ENCODE data around the gene ZPBP2. TPM values are rescaled to one million over a fixed set of nuclear protein-coding genes. Genes with fewer than 3 reads are reported as not detected.
"Not testable (repeated sequence)": the region's sequence is repeated elsewhere in the genome, so short reads cannot be mapped to it uniquely, and the experiment has no call there.

Gene ZPBP2
- polyA plus RNA-seq, 3 donors, result not detected

DNA sequence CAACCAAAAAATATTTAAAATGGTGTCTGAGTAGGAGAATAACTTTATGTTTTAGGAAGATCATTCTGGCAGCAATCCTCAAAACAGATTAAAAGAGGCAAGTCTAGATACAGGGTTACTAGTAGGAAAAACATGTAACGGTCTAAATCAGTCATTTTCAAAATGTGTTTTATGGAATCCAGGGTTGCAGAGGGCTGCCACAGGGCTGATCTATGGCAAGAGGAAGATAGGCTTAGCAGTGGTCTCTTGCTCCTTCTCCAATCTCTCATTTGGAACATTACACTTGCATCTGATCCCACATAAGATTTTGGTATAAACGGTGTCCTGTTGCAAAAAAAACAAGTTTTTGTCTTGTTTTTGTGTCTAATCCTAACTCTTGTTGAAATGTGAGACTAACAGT lies 13.1 kb upstream of the ZPBP2 start:
- DNase-seq, result no peak

DNA sequence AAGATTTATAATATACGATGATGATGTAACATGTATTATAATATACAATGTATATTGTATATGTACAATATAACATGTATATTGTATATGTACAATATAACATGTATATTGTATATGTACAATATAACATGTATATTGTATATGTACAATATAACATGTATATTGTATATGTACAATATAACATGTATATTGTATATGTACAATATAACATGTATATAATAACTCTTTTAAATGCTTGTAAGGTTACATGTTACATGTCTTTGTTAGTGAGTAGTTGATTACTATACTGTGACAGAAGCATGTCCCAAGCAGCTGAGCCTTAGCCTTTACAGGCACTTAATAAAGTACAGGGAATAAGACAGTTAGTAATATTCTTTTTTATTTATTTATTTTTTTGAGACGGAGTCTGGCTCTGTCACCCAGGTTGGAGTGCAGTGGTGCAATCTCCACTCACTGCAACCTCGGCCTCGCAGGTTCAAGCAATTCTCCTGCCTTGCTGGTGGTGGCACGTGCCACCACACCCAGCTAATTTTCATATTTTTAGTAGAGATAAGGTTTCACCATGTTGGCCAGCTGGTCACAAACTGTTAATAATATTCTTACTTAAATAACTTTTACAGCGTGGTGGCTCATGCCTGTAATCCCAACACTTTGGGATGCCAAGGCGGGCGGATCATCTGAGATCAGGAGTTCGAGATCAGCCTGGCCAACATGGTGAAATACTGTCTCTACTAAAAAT lies 11.9 kb upstream of the ZPBP2 start:
- DNase-seq, result not testable (repeated sequence)

DNA sequence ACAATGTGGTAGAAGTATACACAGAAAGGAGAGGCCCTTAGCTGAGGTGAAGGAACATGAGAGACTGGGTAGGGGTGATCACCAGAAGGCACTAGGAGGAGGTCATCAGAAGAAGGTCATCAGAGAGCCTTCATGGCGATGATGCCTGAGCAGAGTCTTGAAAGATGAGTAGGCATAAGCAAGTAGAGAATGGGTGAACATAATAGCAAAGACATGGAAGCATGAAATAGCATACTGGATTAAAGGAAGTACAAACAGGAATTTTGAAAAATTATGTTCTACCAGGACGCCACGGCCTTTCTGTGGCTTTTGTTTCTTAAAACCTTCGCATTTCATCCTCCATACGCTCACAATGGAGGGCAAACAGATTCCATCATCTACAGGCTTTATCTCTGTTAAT lies 6.8 kb upstream of the ZPBP2 start:
- DNase-seq, result no peak

DNA sequence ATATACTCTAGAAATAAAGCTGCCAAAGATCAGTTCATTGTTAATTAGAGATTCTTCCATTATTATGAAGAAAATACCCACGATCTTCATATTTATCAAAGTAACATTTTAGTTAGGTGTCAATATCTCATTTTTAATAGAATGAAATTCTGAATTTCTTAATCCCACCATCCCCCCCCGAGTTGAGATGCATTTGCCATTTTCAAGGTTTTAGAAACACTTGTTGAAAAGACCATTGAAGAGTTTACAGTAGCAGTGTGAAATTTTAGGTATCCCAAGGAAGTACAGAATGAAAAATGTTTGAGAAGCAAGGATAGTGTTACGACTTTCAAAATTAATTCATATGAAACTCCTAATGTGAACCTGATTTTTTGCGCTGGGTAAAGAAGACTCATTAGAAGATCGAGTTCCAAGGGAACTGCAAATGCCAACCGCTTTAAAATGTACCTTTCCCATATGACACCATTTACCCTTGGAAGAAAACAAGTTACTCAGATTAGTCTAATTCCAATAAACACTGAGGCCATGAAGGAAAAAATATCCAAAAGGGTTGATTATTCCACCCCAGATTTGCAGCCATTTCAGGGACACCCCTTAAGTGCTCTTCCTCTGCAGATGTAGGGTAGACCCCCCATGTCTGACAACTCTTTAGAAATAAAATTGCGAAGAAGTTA lies 4.6 kb upstream of the ZPBP2 start:
- no peak for DNase-seq

DNA sequence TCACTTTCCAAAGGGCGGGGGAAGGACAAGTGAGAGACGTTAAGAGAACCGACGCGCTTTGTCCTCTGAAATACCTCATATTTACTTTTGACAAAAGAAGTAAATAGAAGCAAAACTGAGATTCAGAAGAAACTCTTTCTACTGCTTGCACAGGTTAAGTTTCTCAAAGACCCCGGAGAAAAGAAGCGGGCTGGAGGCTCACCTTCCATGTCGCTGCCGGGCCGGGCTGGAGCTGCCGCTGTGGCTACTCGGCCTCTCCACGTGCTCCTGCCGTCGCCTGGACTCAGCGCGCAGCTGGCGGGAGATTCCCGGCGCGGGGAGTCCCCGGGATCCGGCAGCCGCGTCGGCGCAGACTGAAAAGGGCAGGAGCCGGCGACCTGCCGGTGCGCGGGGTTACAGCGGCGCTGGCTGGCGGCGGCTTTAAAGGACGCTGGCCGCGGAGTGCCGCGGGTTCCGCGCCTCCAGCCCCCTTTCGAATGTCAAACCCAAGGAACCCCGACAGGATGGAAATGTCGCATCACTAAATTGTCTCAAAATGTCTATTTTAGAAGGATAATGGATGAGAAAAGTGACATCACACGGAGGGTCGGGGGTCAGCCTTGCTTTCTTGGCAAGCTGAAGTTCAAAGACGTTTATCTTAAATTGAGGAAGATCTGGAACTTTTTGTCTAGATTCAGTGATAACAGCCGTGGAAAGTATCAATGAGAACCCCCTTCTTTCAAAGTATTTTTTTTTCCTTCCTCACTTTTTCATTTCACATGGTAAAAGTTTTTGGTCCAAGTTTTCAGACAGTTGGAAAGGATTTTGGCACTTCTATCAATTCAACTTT lies 3.9 kb upstream of the ZPBP2 start, which contains the start of gene IKZF3:
TSS of gene IKZF3 (minus strand) at position 395 of the 829 bp plus-strand sequence. CDS start at position 209, 186 bp downstream.
- DNase-seq, result peak; percentile 65

DNA sequence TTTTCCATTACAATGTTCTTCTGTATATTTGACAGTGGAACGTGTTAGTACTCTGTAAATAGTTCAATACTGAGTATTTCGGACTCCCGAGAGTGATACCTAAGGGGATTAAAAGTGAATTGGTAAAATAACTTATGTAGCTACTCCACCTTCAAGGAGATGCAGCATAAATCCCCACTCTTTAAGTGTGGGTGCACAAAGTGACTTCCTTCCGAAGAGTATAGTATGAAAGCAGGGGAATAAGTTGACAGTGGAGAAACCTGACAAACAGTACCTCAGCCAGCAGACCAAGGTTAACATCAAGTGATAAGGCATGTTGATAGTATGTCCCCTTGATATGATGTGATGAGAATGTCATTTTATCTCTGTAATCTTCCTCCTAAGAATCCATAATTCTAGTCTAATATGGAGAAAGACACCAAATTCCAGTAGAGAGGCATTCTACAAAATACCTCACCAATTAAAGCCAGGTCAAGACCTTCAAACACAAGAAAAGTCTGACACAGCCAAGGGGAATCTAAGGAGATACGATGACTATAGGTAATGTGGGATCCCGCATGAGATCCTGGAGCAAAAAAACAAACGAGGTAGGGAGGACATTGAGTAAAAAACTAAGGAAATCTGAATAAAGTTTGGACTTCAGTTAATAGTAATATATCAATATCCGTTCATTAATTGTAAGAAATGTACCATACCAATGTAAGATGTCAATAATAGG lies 1.8 kb upstream of the ZPBP2 start:
- DNase-seq, result no peak

DNA sequence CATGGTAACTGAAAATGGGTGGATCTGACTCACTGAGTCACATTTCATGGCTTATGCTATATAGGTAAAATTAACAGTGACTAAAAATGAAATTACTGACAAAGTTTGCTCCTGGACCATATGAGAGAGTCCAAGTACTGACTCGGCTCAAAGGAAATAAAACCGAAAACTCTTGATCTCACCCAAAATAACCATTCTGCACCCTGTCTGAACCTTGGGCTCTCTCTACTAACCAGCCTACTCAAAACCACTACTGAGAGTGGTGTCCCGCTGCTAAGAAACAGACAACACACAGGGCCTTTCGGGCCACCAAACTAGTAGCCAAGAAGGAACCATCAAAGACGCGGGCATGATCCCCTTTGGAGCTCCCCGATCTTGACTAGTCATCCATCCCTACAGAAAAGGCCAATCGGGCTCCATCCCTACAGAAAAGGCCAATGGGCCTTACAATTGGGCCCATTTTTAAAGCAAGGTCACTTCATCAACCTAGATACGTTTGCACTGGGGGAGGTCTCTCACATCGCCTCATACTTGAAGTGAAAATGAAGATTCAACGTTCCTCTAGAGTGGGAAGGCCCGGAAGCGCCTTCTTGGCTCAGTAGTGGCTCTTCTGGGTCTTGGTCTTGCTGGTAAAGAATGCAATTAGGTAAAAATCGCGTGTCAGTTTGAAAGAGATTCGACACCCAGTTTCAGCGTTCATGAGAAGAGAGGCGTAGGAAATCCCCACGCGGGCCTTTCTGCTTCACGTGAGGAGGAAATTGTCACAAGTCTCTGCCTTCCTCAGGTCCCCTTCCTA lies 720 bp upstream of the ZPBP2 start:
- DNase-seq, result no peak

DNA sequence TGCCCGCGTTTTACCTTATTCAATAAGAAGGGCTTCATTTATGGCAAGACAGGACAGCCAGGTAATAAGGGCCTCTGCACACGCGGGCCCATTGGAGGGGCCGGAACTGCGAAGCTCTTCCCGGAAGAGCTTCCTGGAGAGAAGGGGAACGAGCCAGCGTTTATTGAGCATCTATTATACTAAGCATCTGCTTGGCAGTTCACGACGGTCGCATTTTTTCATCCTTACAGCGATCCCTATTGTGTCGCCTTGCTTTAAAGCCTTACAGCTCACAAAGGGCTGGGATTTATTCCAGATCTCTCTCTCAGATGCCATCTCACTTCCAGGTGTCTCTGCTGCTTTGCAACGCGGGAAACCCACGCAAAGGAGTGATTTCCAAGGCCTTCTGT lies 546 bp downstream of the ZPBP2 start:
- DNase-seq, result no peak

DNA sequence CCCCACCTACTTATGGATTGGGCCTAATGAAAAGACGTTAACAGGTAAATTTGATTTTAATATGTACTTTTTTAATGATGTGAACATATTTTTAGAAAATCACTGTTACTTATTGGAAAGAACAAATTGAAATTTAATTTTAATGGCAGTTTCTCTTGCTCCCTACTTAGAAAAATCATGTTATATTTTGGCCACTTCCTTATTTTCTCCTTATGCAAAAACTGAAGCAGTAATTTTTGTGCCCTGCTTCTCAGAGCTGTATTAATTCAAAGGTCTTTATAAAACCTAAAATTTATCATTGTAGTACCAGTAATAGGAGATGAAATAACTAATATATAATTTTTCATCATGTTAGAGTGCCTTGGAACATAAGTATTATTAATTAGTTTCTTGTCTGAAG lies 2.8 kb downstream of the ZPBP2 start:
- no peak for DNase-seq

DNA sequence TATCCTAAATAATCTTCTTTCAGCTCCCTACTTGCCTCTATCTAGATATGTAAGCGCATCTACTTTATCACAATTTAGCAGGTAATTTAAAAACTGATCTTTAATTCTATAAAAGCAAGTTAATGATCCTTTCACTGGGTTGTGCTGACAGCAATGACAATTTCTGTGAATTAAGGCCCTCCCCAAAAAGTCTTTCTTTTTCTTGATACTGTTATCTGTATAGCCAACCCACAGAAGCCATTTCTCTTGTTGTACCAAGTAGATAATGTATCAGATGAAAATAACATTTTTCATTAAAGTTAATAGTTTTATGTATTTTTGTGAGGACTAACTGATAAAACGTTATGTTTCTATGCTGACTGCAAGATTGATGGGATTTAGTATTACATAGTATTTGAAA lies 3.8 kb downstream of the ZPBP2 start:
- no peak for DNase-seq

DNA sequence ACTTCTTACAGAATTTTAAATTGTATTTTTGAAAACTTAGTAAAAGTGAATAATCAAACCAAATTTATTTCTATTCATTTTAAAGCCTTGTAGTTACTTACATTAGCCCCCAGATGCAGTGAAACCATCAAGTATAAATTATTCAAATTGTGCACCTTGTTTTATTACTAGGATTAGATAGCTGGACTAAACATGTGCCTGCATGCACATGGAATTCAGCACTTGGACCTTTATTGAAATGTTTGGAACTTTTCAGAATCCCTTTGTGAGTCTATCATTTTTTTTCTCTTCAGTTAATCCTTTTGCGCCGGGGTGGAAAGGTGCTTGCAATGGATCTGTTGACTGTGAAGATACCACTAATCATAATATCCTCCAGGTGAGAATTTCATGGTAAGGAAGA lies 4.7 kb downstream of the ZPBP2 start:
- DNase-seq, result no peak

DNA sequence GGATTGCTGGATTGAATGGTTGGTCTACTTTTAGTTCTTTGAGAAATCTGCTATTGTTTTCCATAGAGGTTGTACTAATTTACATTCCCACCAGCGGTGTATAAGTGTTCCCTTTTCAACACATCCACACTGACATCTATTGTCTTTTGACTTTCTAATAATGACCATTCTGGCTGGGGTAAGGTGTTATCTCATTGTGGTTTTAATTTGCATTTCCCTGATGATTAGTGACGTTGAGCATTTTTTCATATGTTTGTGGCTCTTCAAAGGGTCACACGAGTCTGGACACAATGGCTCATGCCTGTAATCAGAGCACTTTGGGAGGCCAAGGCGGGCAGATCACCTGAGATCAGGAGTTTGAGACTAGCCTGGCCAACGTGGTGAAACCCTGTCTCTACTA lies 18.1 kb downstream of the ZPBP2 start:
- not testable (repeated sequence) for DNase-seq

DNA sequence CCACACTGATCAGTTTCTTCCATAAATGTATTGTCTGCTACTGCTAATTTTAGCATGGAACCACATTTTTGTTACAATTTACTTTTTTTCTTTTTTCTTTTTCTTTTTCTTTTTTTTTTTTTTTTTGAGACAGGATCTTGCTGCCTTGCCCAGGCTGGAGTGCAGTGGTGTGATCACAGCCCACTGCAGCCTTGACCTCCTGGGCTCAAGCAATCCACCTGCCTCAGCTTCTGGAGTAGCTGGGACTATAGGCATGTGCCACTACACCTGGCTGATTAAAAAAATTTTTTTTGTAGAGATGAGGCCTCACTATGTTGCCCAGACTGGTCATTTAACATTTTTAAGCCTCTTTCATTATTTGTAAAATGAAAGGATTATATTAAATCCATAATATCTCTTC lies 19.1 kb downstream of the ZPBP2 start:
- no peak for DNase-seq

DNA sequence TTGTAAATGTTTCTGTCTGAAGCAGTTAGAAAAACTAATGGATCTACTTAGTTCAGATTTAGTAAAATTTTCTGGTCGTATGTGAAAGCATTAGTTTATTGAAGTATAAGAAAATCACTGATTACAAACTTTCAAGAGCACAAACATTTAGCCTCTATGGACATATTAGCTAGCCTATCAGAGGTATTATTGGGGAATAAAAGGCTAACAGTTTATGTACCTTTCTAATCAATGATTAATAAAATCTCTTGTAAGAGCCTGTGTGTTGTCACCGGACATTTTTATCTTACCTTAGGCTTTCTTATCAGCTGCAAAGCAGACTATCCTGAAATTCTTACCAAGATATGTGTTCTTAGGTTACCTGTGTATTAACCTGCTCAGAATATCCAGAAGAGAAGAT lies 21.2 kb downstream of the ZPBP2 start:
- DNase-seq, result no peak

DNA sequence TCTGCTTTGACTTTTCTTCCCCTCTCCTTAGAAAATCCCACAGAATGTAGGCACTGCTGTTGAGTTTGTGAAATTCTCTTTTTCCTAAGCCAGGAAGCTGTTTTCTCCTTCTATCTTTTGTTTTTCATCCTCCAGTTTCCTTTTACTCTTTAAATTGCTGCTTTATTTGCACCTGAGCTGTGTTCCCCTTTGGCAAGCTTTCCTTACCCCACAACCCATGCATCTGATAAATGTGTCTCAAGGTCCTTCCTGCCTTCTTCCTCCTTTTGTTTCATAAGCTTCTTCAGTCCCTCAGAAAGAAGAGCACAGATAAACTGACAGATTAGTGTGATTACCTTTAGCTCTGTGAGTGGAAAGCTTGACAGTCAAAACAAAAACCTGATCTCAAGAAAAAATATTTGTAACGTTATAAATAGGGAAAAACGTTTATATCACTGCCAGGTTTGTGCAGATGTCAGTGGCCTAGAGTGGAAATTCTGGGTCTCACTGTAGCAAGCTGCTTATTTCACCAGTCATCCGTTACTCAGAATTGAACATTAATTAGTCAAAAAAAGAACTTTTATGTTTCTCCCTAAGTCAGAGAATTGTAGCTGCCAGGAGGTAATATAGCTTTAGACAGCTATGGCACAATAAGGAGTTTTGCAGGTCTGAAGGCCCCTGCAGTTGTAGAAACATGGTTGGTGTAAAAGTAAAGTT lies 26.8 kb downstream of the ZPBP2 start:
- DNase-seq, result no peak

DNA sequence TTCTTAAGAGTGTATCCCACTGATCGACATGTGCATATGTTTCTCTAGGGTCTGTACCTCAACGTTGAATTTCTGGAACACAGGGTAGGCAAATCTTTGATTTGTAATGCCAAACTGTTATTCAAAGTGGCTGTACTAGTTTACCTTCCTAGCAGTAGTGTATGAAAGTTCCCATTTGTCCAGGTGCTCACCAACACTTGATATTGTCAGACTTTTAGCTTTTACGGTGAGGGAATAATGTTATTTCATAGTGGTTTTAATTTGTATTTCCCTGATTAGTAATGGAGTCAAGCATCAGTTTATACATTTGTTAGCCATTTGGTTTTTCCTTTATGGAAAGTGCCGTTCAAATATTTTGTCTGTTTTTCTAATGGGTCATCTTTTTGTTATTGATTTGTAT lies 30.1 kb downstream of the ZPBP2 start:
- no peak for DNase-seq

DNA sequence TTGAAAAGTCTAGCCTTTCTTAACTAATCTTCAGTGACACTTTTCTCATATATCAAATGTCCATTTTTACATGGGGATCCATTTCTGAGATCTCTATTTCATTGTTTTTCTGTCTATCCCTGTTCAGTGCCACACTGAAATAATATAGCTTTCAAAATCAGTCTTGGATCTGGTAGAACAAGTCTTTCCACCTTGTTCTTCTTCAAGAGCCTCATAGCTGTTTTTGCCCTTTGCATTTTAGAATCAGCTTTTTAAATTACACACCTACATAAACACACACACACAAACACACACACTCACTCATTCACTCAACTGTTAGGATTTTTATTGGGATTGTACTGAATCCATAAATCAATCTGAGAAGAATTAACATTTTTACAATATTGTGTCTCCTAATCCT lies 31.2 kb downstream of the ZPBP2 start:
- no peak for DNase-seq

DNA sequence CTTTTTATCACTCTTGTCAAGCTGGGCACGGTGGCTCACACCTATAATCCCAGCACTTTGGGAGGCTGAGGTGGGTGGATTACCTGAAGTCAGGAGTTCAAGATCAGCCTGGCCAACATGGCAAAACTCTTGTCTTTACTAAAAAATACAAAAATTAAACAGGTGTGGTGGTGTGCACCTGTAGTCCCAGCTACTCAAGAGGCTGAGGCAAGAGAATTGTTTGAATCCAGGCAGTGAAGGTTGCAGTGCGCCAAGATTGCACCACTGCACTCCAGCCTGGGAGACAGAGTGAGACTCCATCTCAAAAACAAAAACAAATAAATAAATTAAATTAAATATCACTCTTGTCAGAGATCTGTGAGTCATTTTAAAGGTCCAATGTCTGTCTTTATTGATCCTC lies 34.0 kb downstream of the ZPBP2 start:
- DNase-seq, result not testable (repeated sequence)

DNA sequence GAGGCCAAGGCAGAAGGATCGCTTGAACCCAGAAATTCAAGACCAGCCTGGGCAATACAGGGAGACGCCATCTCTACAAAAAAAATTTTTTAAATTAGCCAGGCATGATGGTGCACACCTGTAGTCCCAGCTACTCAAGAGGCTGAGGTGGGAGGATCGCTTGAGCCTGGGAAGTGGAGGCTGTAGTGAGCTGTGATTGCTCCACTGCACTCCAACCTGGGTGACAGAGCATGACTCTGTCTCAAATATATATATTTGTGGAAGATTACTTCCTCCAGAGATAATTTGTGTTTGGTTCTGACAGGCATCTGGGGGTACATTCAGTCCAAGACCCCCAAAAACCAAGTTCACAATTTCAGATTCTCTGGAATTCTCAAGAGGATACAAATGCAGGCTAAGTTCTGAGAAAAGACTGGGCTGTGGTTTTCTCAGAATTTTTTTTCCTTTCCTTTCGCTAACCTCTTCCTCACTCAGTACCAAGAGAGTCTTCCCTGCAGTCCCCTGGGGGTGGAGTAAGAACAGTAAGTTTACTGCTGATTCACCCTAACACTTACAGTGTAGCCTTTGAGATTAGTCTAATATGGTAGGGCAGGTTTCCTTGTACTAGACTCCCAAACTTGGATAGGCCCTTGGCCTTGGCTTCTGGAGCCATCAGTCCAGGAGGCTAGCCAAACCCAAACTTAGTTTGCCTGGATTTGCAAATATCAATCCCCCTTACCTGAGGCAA lies 35.3 kb downstream of the ZPBP2 start:
- DNase-seq, result no peak

DNA sequence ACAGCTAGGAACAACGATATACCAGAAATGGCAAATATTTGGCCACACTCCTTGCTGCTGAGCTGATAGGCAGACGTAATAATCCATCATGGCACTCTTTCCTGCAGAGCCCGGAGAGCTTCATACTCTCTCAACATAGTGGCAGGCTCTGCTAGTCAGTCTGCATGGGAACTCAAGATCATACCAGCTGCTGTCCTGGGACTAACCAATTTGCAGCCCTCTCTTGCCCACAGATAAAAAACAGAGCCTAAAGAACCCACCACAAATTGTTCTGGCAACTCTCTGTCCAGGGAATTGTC lies 36.9 kb downstream of the ZPBP2 start:
- DNase-seq, result no peak
